Epithelial cell of esophagus (primary cell): ENCODE data around the gene TSN.

Source experiments
- DNase-seq: peaks from one replicate; pipeline ENCODE4 v3.0.0; 2010; ENCODE audit warnings: low read depth
- H3K4me3 ChIP-seq: 2 replicates; pipeline ENCODE4 v1.5.1; 2011; ENCODE audit warnings: mild to moderate bottlenecking, low read length, control low read depth
- CTCF ChIP-seq: IDR thresholded peaks from 2 replicates; pipeline ENCODE4 v1.5.1; 2011; ENCODE audit warnings: low read depth, mild to moderate bottlenecking, low read length, control low read depth, inconsistent platforms; ENCODE audit not compliant: insufficient read depth; ENCODE audit errors: missing control alignments

TSN gene

GRCh38 chr2:121716126-121716525, 39.3 kb upstream of the TSN start:
- TF ChIP-seq CTCF: no peak
- no peak overlapping the region for H3K4me3 ChIP-seq
- DNase-seq: no peak

- TF ChIP-seq CTCF: no peak
- no peak overlapping the region for H3K4me3 ChIP-seq
- no peak for DNase-seq
Observed at GRCh38 chr2:121717529-121717928, 37.9 kb upstream of the TSN start.

GRCh38 chr2:121721926-121722325, 33.5 kb upstream of the TSN start:
- H3K4me3 ChIP-seq: no peak overlapping the region
- DNase-seq: peak; percentile 95
- TF ChIP-seq CTCF: no peak

- peak; percentile 93 for DNase-seq
- no peak overlapping the region for H3K4me3 ChIP-seq
- TF ChIP-seq CTCF: peak; percentile 2
Observed at GRCh38 chr2:121722479-121722878, 33.0 kb upstream of the TSN start.

- TF ChIP-seq CTCF: no peak
- no peak for DNase-seq
- H3K4me3 ChIP-seq: no peak overlapping the region
Observed at GRCh38 chr2:121723316-121723715, 32.1 kb upstream of the TSN start.

- DNase-seq: no peak
- H3K4me3 ChIP-seq: no peak overlapping the region
- no peak for TF ChIP-seq CTCF
Observed at GRCh38 chr2:121727332-121727731, 28.1 kb upstream of the TSN start.

- no peak for DNase-seq
- no peak overlapping the region for H3K4me3 ChIP-seq
- TF ChIP-seq CTCF: no peak
Observed at GRCh38 chr2:121727950-121728349, 27.5 kb upstream of the TSN start.
